H1 (cell line): ENCODE results near the gene ACOT7. TPM values are rescaled to one million over a fixed set of nuclear protein-coding genes. Genes with fewer than 3 reads are reported as not detected.

ENCODE experiments used
- CTCF ChIA-PET: fragments of 300-600 bp; sonication (Branson Sonifier 250); formaldehyde crosslinking; loops from one replicate; lab custom pipeline; 2021; ENCODE audit not compliant: partially characterized antibody; lab: Charles Lee
- POLR2A ChIA-PET: fragments of 300-600 bp; sonication (Branson Sonifier 250); formaldehyde crosslinking; loops from one replicate; lab custom pipeline; 2021; ENCODE audit warnings: inconsistent platforms; ENCODE audit not compliant: partially characterized antibody; lab: Charles Lee
- DNase-seq, 2 experiments: peaks; one replicate each; pipeline versions ENCODE4 v3.0.0 to v3.0.0-alpha.2; 2010 to 2022; ENCODE audit warnings: low spot score in 2 of 2, low read depth in 1 of 2, mixed read lengths in 1 of 2
- FAIRE-seq: peaks from 2 replicates; lab custom pipeline; 2011; peaks lifted over from hg19 to GRCh38; lab: Jason Lieb, UNC
- H2AFZ ChIP-seq: 2 replicates; pipeline ENCODE4 v1.8.1; 2012; ENCODE audit warnings: low read length, inconsistent platforms
- H2AK5ac ChIP-seq: 2 replicates; pipeline ENCODE4 v1.6.1; 2013; ENCODE audit warnings: low read depth, low read length
- H2BK120ac ChIP-seq: replicated peaks from 2 replicates; pipeline ENCODE3; 2013; ENCODE audit warnings: low read depth, low read length, inconsistent platforms
- H2BK12ac ChIP-seq: 2 replicates; pipeline ENCODE4 v1.6.1; 2013; ENCODE audit warnings: low read depth, low read length
- H2BK15ac ChIP-seq: 2 replicates; pipeline ENCODE4 v1.6.1; 2013; ENCODE audit warnings: low read length
- H2BK20ac ChIP-seq: 2 replicates; pipeline ENCODE4 v1.6.1; 2013; ENCODE audit warnings: low read length
- H2BK5ac ChIP-seq: 2 replicates; pipeline ENCODE4 v1.6.1; 2013; ENCODE audit warnings: low read depth, low read length
- H3K14ac ChIP-seq: 2 replicates; pipeline ENCODE4 v1.6.1; 2013; ENCODE audit warnings: inconsistent platforms; ENCODE audit not compliant: insufficient read length
- H3K18ac ChIP-seq: 2 replicates; pipeline ENCODE4 v1.6.1; 2013; ENCODE audit warnings: low read length; ENCODE audit errors: extremely low read depth
- H3K23ac ChIP-seq: 2 replicates; pipeline ENCODE4 v1.6.1; 2013; ENCODE audit warnings: inconsistent platforms; ENCODE audit not compliant: insufficient read length
- H3K23me2 ChIP-seq: 2 replicates; pipeline ENCODE4 v1.6.1; 2013; ENCODE audit warnings: low read depth, low read length
- H3K27ac ChIP-seq: 2 replicates; pipeline ENCODE4 v1.6.1; 2011; ENCODE audit warnings: low read depth, low read length, inconsistent platforms
- H3K27me3 ChIP-seq, 4 experiments: replicated peaks in 1 of 4; 1 replicate in 1 of 4; 2 replicates in 3 of 4; pipeline versions ENCODE4 v1.6.1 to v1.8.1; 2011 to 2013; ENCODE audit warnings: low read length in 3 of 4, mild to moderate bottlenecking in 3 of 4, inconsistent platforms in 2 of 4, mixed read lengths in 2 of 4, moderate library complexity in 1 of 4; ENCODE audit not compliant: control insufficient read depth in 3 of 4, insufficient read depth in 3 of 4; ENCODE audit errors: extremely low read depth in 1 of 4
- H3K36me3 ChIP-seq, 4 experiments: 2 replicates each; pipeline versions ENCODE4 v1.6.1 to v1.8.1; 2011 to 2013; ENCODE audit warnings: mild to moderate bottlenecking in 4 of 4, low read length in 3 of 4, moderate library complexity in 2 of 4, control low read depth in 1 of 4, inconsistent platforms in 1 of 4; ENCODE audit not compliant: insufficient read depth in 4 of 4, control insufficient read depth in 2 of 4
- H3K4ac ChIP-seq: replicated peaks from 2 replicates; pipeline ENCODE3; 2013; ENCODE audit warnings: low read length, low read depth, mixed read lengths, inconsistent platforms; ENCODE audit not compliant: insufficient read length
- H3K4me1 ChIP-seq, 4 experiments: replicated peaks in 1 of 4; 1 replicate in 1 of 4; 2 replicates in 3 of 4; pipeline versions ENCODE4 v1.6.1 to v1.8.1; 2011 to 2013; ENCODE audit warnings: low read length in 3 of 4, inconsistent platforms in 2 of 4, mixed read lengths in 1 of 4; ENCODE audit not compliant: insufficient read depth in 4 of 4, control insufficient read depth in 3 of 4
- H3K4me2 ChIP-seq, 2 experiments: 2 replicates each; pipeline versions ENCODE4 v1.6.1 to v1.8.1; 2011 to 2013; ENCODE audit warnings: low read depth in 2 of 2, low read length in 2 of 2, control low read depth in 1 of 2, inconsistent platforms in 1 of 2, mild to moderate bottlenecking in 1 of 2; ENCODE audit not compliant: insufficient read depth in 1 of 2
- H3K4me3 ChIP-seq, 4 experiments: fragments of 200-600, 300-600 bp in 1 of 4; sonication (generic), shearing (Covaris generic), sonication (Bioruptor Twin) in 1 of 4; 2 replicates each; pipeline versions ENCODE4 v1.5.1 to v1.8.1; 2011 to 2016; ENCODE audit warnings: low read length in 4 of 4, low read depth in 3 of 4, control low read depth in 2 of 4, inconsistent platforms in 2 of 4, mild to moderate bottlenecking in 2 of 4, mixed read lengths in 1 of 4, moderate library complexity in 1 of 4; ENCODE audit not compliant: insufficient read depth in 2 of 4; ENCODE audit errors: extremely low read depth in 1 of 4
- H3K56ac ChIP-seq: replicated peaks from 2 replicates; pipeline ENCODE3; 2013; ENCODE audit warnings: low read depth, mild to moderate bottlenecking, mixed read lengths, low read length, inconsistent platforms; ENCODE audit not compliant: insufficient read length
- H3K79me1 ChIP-seq: 2 replicates; pipeline ENCODE4 v1.6.1; 2013; ENCODE audit warnings: low read depth, low read length, control low read depth
- H3K79me2 ChIP-seq, 2 experiments: 2 replicates each; pipeline versions ENCODE4 v1.6.1 to v1.8.1; 2012 to 2013; ENCODE audit warnings: low read length in 2 of 2, mild to moderate bottlenecking in 2 of 2, inconsistent platforms in 1 of 2; ENCODE audit not compliant: insufficient read depth in 2 of 2, control insufficient read depth in 1 of 2
- H3K9ac ChIP-seq, 4 experiments: replicated peaks in 1 of 4; 1 replicate in 1 of 4; 2 replicates in 3 of 4; pipeline versions ENCODE4 v1.6.1 to v1.8.1; 2011 to 2013; ENCODE audit warnings: low read depth in 3 of 4, low read length in 3 of 4, control low read depth in 2 of 4, mild to moderate bottlenecking in 2 of 4, moderate library complexity in 2 of 4, inconsistent platforms in 1 of 4; ENCODE audit errors: extremely low read depth in 1 of 4
- H3K9me3 ChIP-seq, 2 experiments: 2 replicates each; pipeline versions ENCODE4 v1.6.1 to v1.8.1; 2012 to 2013; ENCODE audit warnings: mild to moderate bottlenecking in 2 of 2, moderate library complexity in 2 of 2, control low read depth in 1 of 2, inconsistent platforms in 1 of 2, low read depth in 1 of 2, low read length in 1 of 2, mixed read lengths in 1 of 2; ENCODE audit not compliant: insufficient read depth in 2 of 2
- H4K20me1 ChIP-seq, 2 experiments: replicated peaks in 1 of 2; 2 replicates each; pipeline versions ENCODE3 to v1.8.1; 2011 to 2013; ENCODE audit warnings: inconsistent platforms in 2 of 2, low read length in 2 of 2, mild to moderate bottlenecking in 1 of 2; ENCODE audit not compliant: insufficient read depth in 2 of 2, control insufficient read depth in 1 of 2
- H4K5ac ChIP-seq: 2 replicates; pipeline ENCODE4 v1.6.1; 2013; ENCODE audit warnings: low read length, low read depth, mixed read lengths, inconsistent platforms; ENCODE audit not compliant: insufficient read length
- H4K8ac ChIP-seq: 2 replicates; pipeline ENCODE4 v1.8.0; 2013; ENCODE audit warnings: mild to moderate bottlenecking, moderate library complexity, low read length, inconsistent platforms; ENCODE audit not compliant: insufficient read depth; ENCODE audit errors: extremely low read depth
- H4K91ac ChIP-seq: replicated peaks from 2 replicates; pipeline ENCODE3; 2013; ENCODE audit warnings: low read length, mixed read lengths, inconsistent platforms; ENCODE audit not compliant: insufficient read length
- ATF2 ChIP-seq: IDR thresholded peaks from 2 replicates; pipeline ENCODE4 v1.6.1; 2012; ENCODE audit warnings: low read length, inconsistent platforms
- CTBP2 ChIP-seq: IDR thresholded peaks from 2 replicates; pipeline ENCODE4 v1.7.0; 2011; ENCODE audit warnings: borderline replicate concordance, mild to moderate bottlenecking, moderate library complexity, mixed read lengths, low read length; ENCODE audit not compliant: insufficient read depth, insufficient read length
- MAX ChIP-seq: IDR thresholded peaks from 2 replicates; pipeline ENCODE4 v1.6.1; 2012; ENCODE audit warnings: inconsistent platforms
- POU5F1 ChIP-seq: IDR thresholded peaks from 2 replicates; pipeline ENCODE4 v1.6.1; 2011; ENCODE audit warnings: low read depth, mild to moderate bottlenecking, low read length, moderate library complexity
- RNF2 ChIP-seq: fragments of 200-900, 300-1000 bp; sonication (generic); IDR thresholded peaks from 2 replicates; pipeline ENCODE4 v1.7.1; 2016; ENCODE audit warnings: borderline replicate concordance, low read depth, mild to moderate bottlenecking, antibody characterized with exemption, low read length; ENCODE audit not compliant: poor library complexity, severe bottlenecking; ENCODE audit errors: missing control alignments
- SIX5 ChIP-seq: IDR thresholded peaks from 2 replicates; pipeline ENCODE4 v1.6.1; 2011; ENCODE audit warnings: mild to moderate bottlenecking, low read depth, low read length
- ZNF274 ChIP-seq: IDR thresholded peaks from 2 replicates; pipeline ENCODE4 v1.7.0; 2012; ENCODE audit warnings: low read length, borderline replicate concordance; ENCODE audit errors: extremely low read depth
- WGBS, 2 experiments: shearing (Covaris generic) in 1 of 2; methylation state at CpG; one replicate each; pipeline versions ENCODE4 v1.1.6 to v1.1.7; 2013 to 2015; ENCODE audit warnings: low lambda C conversion rate in 2 of 2, mixed read lengths in 2 of 2, inconsistent platforms in 1 of 2, low coverage in 1 of 2, missing lambda C conversion rate in 1 of 2; ENCODE audit not compliant: insufficient replicate concordance in 2 of 2, insufficient coverage in 1 of 2, insufficient read length in 1 of 2; ENCODE audit errors: extremely low coverage in 1 of 2, missing lambda C conversion rate in 1 of 2; 5-methylcytosine and 5-hydroxymethylcytosine counted together
- polyA plus RNA-seq, 7 experiments: library from polyadenylated mRNA; depleted of rRNA in 3 of 7; stranded (reverse) in 5 of 7; unstranded in 2 of 7; fragments of >200 nt in 5 of 7; fragments of 200-250 nt in 2 of 7; gene quantifications; 1 replicate in 5 of 7; 2 replicates in 1 of 7; 4 replicates in 1 of 7; pipeline versions ENCODE4 v1.2.1 to v1.2.3, GENCODE V29; 2011 to 2013; ENCODE audit warnings: missing spikeins in 2 of 7, mixed read lengths in 2 of 7
- total RNA-seq: library from RNA; stranded (reverse); fragmentation: NEBNext Ultra II Directional; extraction: Animal tissue kit (Norgen Biotek cat#: 25700); gene quantifications from 2 replicates; pipeline ENCODE4 v1.2.1, GENCODE V29; 2021

ACOT7 gene
- total and polyA plus RNA-seq, 2 of the 8 experiments (the other 6 are each of a cell fraction or from before 2014, with no cell fraction given) = 151 to 214 TPM

GRCh38 chr1:6295910-6296309, 97.7 kb downstream of the ACOT7 start:
- peaks cover 6% of the 10 kb centered on the region; the same call in 1 of the 2 replicates for H3K79me1 ChIP-seq
- no peak overlapping the region for H3K9ac ChIP-seq
- H3K4ac ChIP-seq = no peak overlapping the region
- H4K91ac ChIP-seq = no peak overlapping the region
- no peaks in the 10 kb centered on the region for H3K9me3 ChIP-seq
- H3K27me3 ChIP-seq = no peaks in the 10 kb centered on the region
- H3K27ac ChIP-seq = no peak overlapping the region
- no peak overlapping the region for H2BK20ac ChIP-seq
- no peak overlapping the region for H3K4me3 ChIP-seq
- no peak overlapping the region for H3K18ac ChIP-seq
- H3K36me3 ChIP-seq = peaks cover 5 to 12% (median 8%) of the 10 kb centered on the region in 4 experiments; a peak in 4 of 8 replicates
- no peak overlapping the region for H3K4me2 ChIP-seq
- no peaks in the 10 kb centered on the region for H3K4me1 ChIP-seq
- WGBS, 2 experiments = 90% methylated on average over 6 of the region's 6 CpGs; no CpG with 5 or more reads in 1 of the 2 experiments
- H3K14ac ChIP-seq = no peak overlapping the region
- no peak overlapping the region for H2BK5ac ChIP-seq
- FAIRE-seq (no peak), DNase-seq (no peak)
- H3K79me2 ChIP-seq = no peaks in the 10 kb centered on the region; a peak in 1 of 4 replicates
- CTCF ChIA-PET = interaction anchor here (0.6 to 4.7 kb wide), 8 partner anchors 11 to 349 kb away, joined by 3 to 14 read pairs (median 4); no protein-coding TSS in a partner anchor
- no peak overlapping the region for H2BK15ac ChIP-seq
- H2BK12ac ChIP-seq = no peak overlapping the region
- no peak overlapping the region for H4K8ac ChIP-seq
- H4K20me1 ChIP-seq = peaks cover 0 to 12% of the 10 kb centered on the region in 2 experiments
- POLR2A ChIA-PET = no interaction called here
- no peak overlapping the region for H3K56ac ChIP-seq
- H4K5ac ChIP-seq = no peak overlapping the region
- H2AFZ ChIP-seq = no peak overlapping the region
- no peak for TF ChIP-seq CTBP2
- no peak for TF ChIP-seq SIX5
- no peak for TF ChIP-seq MAX
- no peak for TF ChIP-seq RNF2
- TF ChIP-seq POU5F1 = no peak
- TF ChIP-seq ATF2 = no peak
- no peak for TF ChIP-seq ZNF274
- H3K23me2 ChIP-seq = no peaks in the 10 kb centered on the region
- no peak overlapping the region for H2BK120ac ChIP-seq
- no peak overlapping the region for H3K23ac ChIP-seq
- H2AK5ac ChIP-seq = no peak overlapping the region
